T1000 (cell line): ENCODE measurements around the gene TMPRSS5.

Experiments used
- DNase-seq: peaks from one replicate; lab custom pipeline; 2025; ENCODE audit warnings: mixed read lengths; lab: John Stamatoyannopoulos, UW

The TMPRSS5 gene

GRCh38 chr11:113667801-113668200 is 38.3 kb downstream of the TMPRSS5 start:
- DNase-seq, result no peak

- DNase-seq, result no peak
Observed at GRCh38 chr11:113666584-113666983, 39.5 kb downstream of the TMPRSS5 start.

GRCh38 chr11:113664981-113665710 is 41.0 kb downstream of the TMPRSS5 start:
- DNase-seq, result no peak

- DNase-seq, result peak; percentile 15
Observed at GRCh38 chr11:113664069-113664980, 41.8 kb downstream of the TMPRSS5 start.

- no peak for DNase-seq
Observed at GRCh38 chr11:113663567-113663966, 42.5 kb downstream of the TMPRSS5 start.

- DNase-seq, result no peak
Observed at GRCh38 chr11:113655771-113656170, 50.3 kb downstream of the TMPRSS5 start.

GRCh38 chr11:113651023-113651422 is 55.1 kb downstream of the TMPRSS5 start:
- DNase-seq, result no peak

GRCh38 chr11:113649311-113649710 is 56.8 kb downstream of the TMPRSS5 start:
- DNase-seq, result no peak

GRCh38 chr11:113647856-113648255 is 58.3 kb downstream of the TMPRSS5 start:
- DNase-seq, result no peak

GRCh38 chr11:113647108-113647507 is 59.0 kb downstream of the TMPRSS5 start:
- no peak for DNase-seq

GRCh38 chr11:113645593-113646349 is 60.3 kb downstream of the TMPRSS5 start:
- no peak for DNase-seq

- DNase-seq, result no peak
Observed at GRCh38 chr11:113644605-113645004, 61.5 kb downstream of the TMPRSS5 start.

- DNase-seq, result no peak
Observed at GRCh38 chr11:113643701-113644100, 62.4 kb downstream of the TMPRSS5 start.

GRCh38 chr11:113643006-113643585 is 63.0 kb downstream of the TMPRSS5 start:
- DNase-seq, result no peak

GRCh38 chr11:113642090-113642489 is 64.0 kb downstream of the TMPRSS5 start:
- no peak for DNase-seq

GRCh38 chr11:113638376-113638775 is 67.7 kb downstream of the TMPRSS5 start:
- no peak for DNase-seq

- DNase-seq, result no peak
Observed at GRCh38 chr11:113637636-113638035, 68.5 kb downstream of the TMPRSS5 start.
